Measurements from ENCODE around the gene GAS6. TPM values are rescaled to one million over a fixed set of nuclear protein-coding genes. Genes with fewer than 3 reads are reported as not detected.
A peak's percentile ranks its signal among the peaks of the same experiment; 100 is the strongest.

GAS6 gene
- total RNA-seq, 1 experiment from 2014 or later, result 394 TPM

DNA sequence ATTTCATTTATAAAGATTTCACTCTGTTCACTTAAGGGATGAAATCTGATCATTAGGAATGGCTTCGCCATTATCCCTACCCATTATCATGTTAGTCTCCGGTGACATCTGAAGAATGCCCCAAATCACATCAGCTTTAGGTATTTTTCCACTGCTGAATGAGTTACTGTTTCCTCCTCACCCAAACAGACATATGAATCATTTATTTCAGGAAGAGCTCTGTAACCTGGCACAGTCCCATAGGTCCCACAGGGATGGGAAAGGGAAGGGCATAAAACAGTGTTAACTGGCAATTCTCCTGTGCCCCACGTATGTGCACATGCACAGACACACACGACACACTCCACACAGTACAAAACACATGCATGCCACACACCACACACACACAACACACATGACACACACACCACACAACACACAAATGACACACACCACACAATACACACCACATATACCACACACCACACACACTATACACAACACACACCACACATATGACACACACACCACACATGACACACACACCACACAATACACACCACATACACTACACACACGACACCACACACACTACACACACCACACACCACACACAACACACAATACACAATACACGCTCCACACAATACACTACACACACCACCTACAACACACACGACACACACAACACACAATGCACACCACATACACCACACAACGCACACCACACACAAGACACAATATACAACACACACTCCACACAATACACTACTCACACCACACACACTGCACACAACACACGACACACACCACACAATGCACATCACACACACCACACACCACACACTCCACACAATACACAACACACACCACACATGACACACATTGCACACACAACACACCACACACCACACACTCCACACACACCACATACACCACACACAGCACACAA lies 89.4 kb downstream of the GAS6 start:
- no peaks in the 10 kb centered on the region for H3K27me3 ChIP-seq
- H3K36me3 ChIP-seq, result no peaks in the 10 kb centered on the region
- no peaks in the 10 kb centered on the region for H3K9me3 ChIP-seq
- DNase-seq, result peak; percentile 48
- no peak overlapping the region for H3K4me3 ChIP-seq

DNA sequence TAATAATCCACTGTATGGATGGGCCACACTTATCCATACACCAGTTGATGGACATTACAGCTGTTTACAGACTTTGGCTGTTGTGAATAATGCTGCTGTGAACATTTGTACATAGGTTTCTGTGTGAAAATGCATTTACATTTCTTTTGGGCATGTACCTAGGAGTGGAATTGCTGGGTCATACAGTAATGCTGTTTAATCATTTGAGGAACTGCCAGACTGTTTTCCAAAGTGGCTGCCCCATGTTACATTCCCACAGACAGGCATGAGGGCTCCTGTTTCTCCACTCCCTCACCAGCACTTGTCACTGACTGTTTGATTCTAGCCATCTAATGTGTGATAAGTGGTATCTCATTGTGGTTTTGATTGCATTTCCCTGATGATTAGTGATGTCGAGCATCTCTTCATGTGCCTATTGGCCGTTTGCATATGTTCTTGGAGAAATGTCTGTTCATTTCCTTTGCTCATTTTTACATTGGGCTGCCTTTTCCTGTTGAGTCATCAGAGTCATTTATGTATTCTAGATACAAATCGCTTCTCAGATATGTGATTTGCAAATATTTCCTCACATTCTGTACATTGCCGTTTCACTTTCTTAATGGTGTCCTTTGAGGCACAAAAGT lies 92.1 kb downstream of the GAS6 start:
- no peaks in the 10 kb centered on the region for H3K9me3 ChIP-seq
- DNase-seq, result no peak
- no peak overlapping the region for H3K4me3 ChIP-seq
- no peaks in the 10 kb centered on the region for H3K36me3 ChIP-seq
- no peaks in the 10 kb centered on the region for H3K27me3 ChIP-seq

DNA sequence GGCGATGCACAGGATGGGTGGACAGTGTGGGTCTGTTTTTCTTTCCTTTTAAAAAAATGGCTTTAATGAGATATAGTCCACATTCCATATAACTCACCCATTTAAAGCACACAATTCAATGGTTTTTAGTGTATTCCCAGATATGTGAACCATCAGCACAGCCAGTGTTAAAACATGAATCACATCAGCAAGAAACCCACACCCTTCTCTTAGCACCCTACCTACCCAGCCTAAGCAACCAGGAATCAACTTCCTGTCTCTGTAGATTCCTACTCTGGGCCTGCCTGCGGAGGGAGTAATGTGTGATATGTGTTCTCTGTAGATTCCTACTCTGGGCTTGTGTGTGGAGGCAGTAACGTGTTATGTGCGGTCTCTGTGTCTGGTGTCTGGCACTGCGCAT lies 92.9 kb downstream of the GAS6 start:
- H3K27me3 ChIP-seq, result no peaks in the 10 kb centered on the region
- H3K9me3 ChIP-seq, result no peaks in the 10 kb centered on the region
- no peak overlapping the region for H3K4me3 ChIP-seq
- H3K36me3 ChIP-seq, result no peaks in the 10 kb centered on the region
- no peak for DNase-seq

Other genes with a start within 250 kb of the GAS6 start
- not detected in 2 replicates for gene ATP4B, start 205.9 kb downstream of the GAS6 start, total RNA-seq (2014; rRNA removed; shearing (Covaris generic); ENCODE audit: low replicate concordance)
- gene GRK1, start 196.9 kb downstream of the GAS6 start, total RNA-seq (2014; rRNA removed; shearing (Covaris generic); ENCODE audit: low replicate concordance), result not detected in 2 replicates
- gene TMEM255B, start 104.8 kb downstream of the GAS6 start, total RNA-seq (2014; rRNA removed; shearing (Covaris generic); ENCODE audit: low replicate concordance), result 1.4 TPM in 1 of 2 replicates, not detected in the other
- not detected in 2 replicates for gene C13orf46, start 110.0 kb upstream of the GAS6 start, total RNA-seq (2014; rRNA removed; shearing (Covaris generic); ENCODE audit: low replicate concordance)